ENCODE data around the gene HRH2.

DNA sequence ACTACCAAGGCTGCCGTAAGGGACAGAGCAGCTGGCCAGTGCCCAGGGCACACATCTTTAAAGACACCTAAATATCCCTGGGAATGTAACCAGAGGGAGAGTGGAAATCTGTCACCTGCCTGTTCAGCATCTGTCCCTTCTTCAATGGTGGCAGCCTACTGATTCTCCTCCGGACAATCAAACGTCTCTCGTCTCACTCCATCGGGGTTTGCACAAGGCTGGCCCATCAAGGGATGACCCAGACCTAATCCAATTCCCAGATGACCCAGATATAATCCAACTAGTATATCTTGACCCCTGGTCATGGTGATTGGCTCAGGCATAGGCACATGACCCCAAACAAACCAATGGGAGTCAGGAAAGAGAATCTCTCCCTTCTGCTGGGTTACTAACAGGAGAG, 93.5 kb downstream of the HRH2 start:
- TF ChIP-seq, protein P1, sequence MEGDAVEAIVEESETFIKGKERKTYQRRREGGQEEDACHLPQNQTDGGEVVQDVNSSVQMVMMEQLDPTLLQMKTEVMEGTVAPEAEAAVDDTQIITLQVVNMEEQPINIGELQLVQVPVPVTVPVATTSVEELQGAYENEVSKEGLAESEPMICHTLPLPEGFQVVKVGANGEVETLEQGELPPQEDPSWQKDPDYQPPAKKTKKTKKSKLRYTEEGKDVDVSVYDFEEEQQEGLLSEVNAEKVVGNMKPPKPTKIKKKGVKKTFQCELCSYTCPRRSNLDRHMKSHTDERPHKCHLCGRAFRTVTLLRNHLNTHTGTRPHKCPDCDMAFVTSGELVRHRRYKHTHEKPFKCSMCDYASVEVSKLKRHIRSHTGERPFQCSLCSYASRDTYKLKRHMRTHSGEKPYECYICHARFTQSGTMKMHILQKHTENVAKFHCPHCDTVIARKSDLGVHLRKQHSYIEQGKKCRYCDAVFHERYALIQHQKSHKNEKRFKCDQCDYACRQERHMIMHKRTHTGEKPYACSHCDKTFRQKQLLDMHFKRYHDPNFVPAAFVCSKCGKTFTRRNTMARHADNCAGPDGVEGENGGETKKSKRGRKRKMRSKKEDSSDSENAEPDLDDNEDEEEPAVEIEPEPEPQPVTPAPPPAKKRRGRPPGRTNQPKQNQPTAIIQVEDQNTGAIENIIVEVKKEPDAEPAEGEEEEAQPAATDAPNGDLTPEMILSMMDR (IDR thresholded peaks at IDR 0.05; ENCODE audit: low read length), result no peak
- TF ChIP-seq EZH2 (IDR thresholded peaks at IDR 0.05; ENCODE audit: borderline replicate concordance, low read length), result no peak

All from OCI-LY1 (cell line).